Gastrocnemius medialis (tissue), 4 donors: Measurements from ENCODE around the gene KRT8. TPM values are rescaled to one million over a fixed set of nuclear protein-coding genes. Genes with fewer than 3 reads are reported as not detected.

ENCODE experiments used
- ATAC-seq, 2 donors: fragments of 150-250 bp; one replicate each; pipeline ENCODE4 v1.9.1; 2016
- DNase-seq, 2 donors: peaks; one replicate each; pipeline ENCODE4 v3.0.0-alpha.2; 2019
- H3K27ac ChIP-seq, 4 donors: fragments of 200-600 bp; sonication (generic); 1 replicate in 1 of 4; 2 replicates in 3 of 4; pipeline ENCODE4 v1.5.1; 2016 to 2018; ENCODE audit warnings: mild to moderate bottlenecking in 2 of 4, moderate library complexity in 1 of 4
- H3K27me3 ChIP-seq, 3 donors: fragments of 200-600 bp; sonication (generic) in 2 of 3; 1 replicate in 1 of 3; 2 replicates in 2 of 3; pipeline versions ENCODE4 v1.5.1 to v1.6.0; 2016 to 2019; ENCODE audit warnings: mild to moderate bottlenecking in 1 of 3, moderate library complexity in 1 of 3
- H3K36me3 ChIP-seq, 2 donors: fragments of 200-600 bp; sonication (generic) in 1 of 2; one replicate each; pipeline ENCODE4 v1.5.1; 2017 to 2018
- H3K4me1 ChIP-seq, 2 donors: fragments of 200-600 bp; sonication (generic) in 1 of 2; one replicate each; pipeline ENCODE4 v1.5.1; 2016 to 2017; ENCODE audit warnings: mild to moderate bottlenecking in 2 of 2
- H3K4me3 ChIP-seq, 4 donors: fragments of 200-600 bp; sonication (generic) in 3 of 4; 1 replicate in 1 of 4; 2 replicates in 3 of 4; pipeline ENCODE4 v1.5.1; 2016 to 2019; ENCODE audit warnings: mild to moderate bottlenecking in 2 of 4
- H3K9me3 ChIP-seq, 3 donors: fragments of 200-600 bp; sonication (generic) in 2 of 3; 1 replicate in 1 of 3; 2 replicates in 2 of 3; pipeline ENCODE4 v1.5.1; 2016 to 2019
- CTCF ChIP-seq, 5 experiments: fragments of 450-650 bp in 3 of 5; fragments of 200-600 bp in 2 of 5; sonication (generic) in 2 of 5; IDR thresholded peaks in 4 of 5; conservative IDR thresholded peaks in 1 of 5; 1 replicate in 4 of 5; 2 replicates in 1 of 5; pipeline ENCODE4 v1.5.1; 2016 to 2019; ENCODE audit warnings: antibody characterized with exemption in 5 of 5, mild to moderate bottlenecking in 3 of 5, moderate library complexity in 3 of 5
- POLR2A ChIP-seq, 2 donors: fragments of 450-650 bp; IDR thresholded peaks; one replicate each; pipeline ENCODE4 v1.6.1; 2017; ENCODE audit warnings: antibody characterized with exemption in 2 of 2, mild to moderate bottlenecking in 2 of 2, moderate library complexity in 2 of 2
- in situ Hi-C, 4 donors: fragments of 200-750 bp; cut with MboI; loops; one replicate each; pipeline versions ENCODE4 v1.15.0 to v1.8.0; 2017; ENCODE audit warnings: low sequenced_read_pairs in 4 of 4
- intact Hi-C: fragments of 100-400 bp; cut with DNase I; formaldehyde crosslinking; loops from one replicate; pipeline ENCODE4 v1.15.1; 2023; ENCODE audit warnings: low total_unique reads
- total RNA-seq, 4 donors: library from RNA; depleted of rRNA; stranded (reverse); fragments of >200 nt; gene quantifications; one replicate each; pipeline versions ENCODE4 v1.1.0 to v1.2.3, GENCODE V29; 2016

The KRT8 gene
- total RNA-seq, 4 donors from 2014 or later = 1.4 to 7.0 (median 3.1) TPM; not detected in 1

DNA sequence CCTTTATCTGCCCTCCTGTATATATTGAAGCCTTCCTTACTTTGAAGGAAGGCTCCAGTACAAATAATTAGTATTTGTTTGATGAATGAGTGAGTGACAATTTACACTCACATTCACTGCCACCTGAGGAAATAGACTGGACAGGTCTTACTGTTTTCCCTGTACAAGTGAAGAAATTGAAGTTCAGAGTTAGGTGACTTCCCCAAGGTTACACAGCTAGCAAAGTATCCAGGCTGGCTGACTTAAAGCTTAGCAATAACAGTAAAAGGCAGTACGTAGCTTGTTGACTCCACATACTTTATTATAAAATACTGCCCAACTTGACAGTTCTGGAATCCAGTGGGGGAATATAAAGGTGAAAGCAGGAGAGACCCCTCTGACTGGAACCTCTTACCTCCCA, 41.5 kb upstream of the KRT8 start:
- in situ Hi-C loops (no loop called here), intact Hi-C loops (no loop called here)
- Histone ChIP-seq H3K4me1 (no peaks in the 10 kb centered on the region), H3K27ac (no peak overlapping the region), H3K27me3 (peaks cover 14 to 18% (median 15%) of the 10 kb centered on the region in 3 donors), H3K9me3 (no peaks in the 10 kb centered on the region), H3K4me3 (no peak overlapping the region), H3K36me3 (no peaks in the 10 kb centered on the region)
- TF ChIP-seq CTCF (IDR thresholded peaks at IDR 0.05 in 4 of 5, conservative IDR thresholded peaks at IDR 0.05 in 1 of 5) = no peak
- TF ChIP-seq POLR2A (IDR thresholded peaks at IDR 0.05) = no peak
- no peak for ATAC-seq
- DNase-seq = no peak

- TF ChIP-seq POLR2A (IDR thresholded peaks at IDR 0.05) = no peak
- TF ChIP-seq CTCF (IDR thresholded peaks at IDR 0.05 in 4 of 5, conservative IDR thresholded peaks at IDR 0.05 in 1 of 5) = no peak
- no peaks in the 10 kb centered on the region for H3K36me3 ChIP-seq
- intact Hi-C loops (no loop called here), in situ Hi-C loops (no loop called here)
- no peaks in the 10 kb centered on the region for H3K9me3 ChIP-seq
- H3K4me3 ChIP-seq = no peak overlapping the region
- DNase-seq (no peak), ATAC-seq (no peak)
- peaks cover 14 to 17% (median 15%) of the 10 kb centered on the region in 3 donors for H3K27me3 ChIP-seq
- no peaks in the 10 kb centered on the region for H3K4me1 ChIP-seq
- no peak overlapping the region for H3K27ac ChIP-seq
Observed at GRCh38 chr12:52945389-52946232, 40.7 kb upstream of the KRT8 start.

GRCh38 chr12:52944683-52945388, 40.0 kb upstream of the KRT8 start:
- intact Hi-C loops = no loop called here
- no peak for ATAC-seq
- Histone ChIP-seq H3K27me3 (peaks cover 9 to 13% (median 12%) of the 10 kb centered on the region in 3 donors), H3K4me3 (no peak overlapping the region), H3K36me3 (no peaks in the 10 kb centered on the region), H3K4me1 (no peaks in the 10 kb centered on the region), H3K9me3 (no peaks in the 10 kb centered on the region), H3K27ac (no peak overlapping the region)
- TF ChIP-seq POLR2A (IDR thresholded peaks at IDR 0.05) (no peak), CTCF (IDR thresholded peaks at IDR 0.05 in 4 of 5, conservative IDR thresholded peaks at IDR 0.05 in 1 of 5) (no peak)
- DNase-seq = no peak
- in situ Hi-C loops = no loop called here

- in situ Hi-C loops = no loop called here
Observed at GRCh38 chr12:52942901-52943181, 38.0 kb upstream of the KRT8 start.

More at GRCh38 chr12:52942901-52943181, 38.0 kb upstream of the KRT8 start:
- Histone ChIP-seq H3K4me1 (no peaks in the 10 kb centered on the region), H3K27me3 (no peaks in the 10 kb centered on the region), H3K9me3 (no peaks in the 10 kb centered on the region), H3K36me3 (no peaks in the 10 kb centered on the region), H3K27ac (no peak overlapping the region), H3K4me3 (no peak overlapping the region)
- ATAC-seq (no peak), DNase-seq (no peak)
- intact Hi-C loops = no loop called here
- TF ChIP-seq POLR2A (IDR thresholded peaks at IDR 0.05) (no peak), CTCF (IDR thresholded peaks at IDR 0.05 in 4 of 5, conservative IDR thresholded peaks at IDR 0.05 in 1 of 5) (no peak)
